Natural killer cell treated with Interleukin-12 subunit alpha and Interleukin-12 subunit beta and Interleukin-15 and Interleukin-18, amount 100 ng/mL, for 72 hours (primary cell): Measurements from ENCODE around the gene ABHD12B. TPM values are rescaled to one million over a fixed set of nuclear protein-coding genes. Genes with fewer than 3 reads are reported as not detected.
"Not testable (repeated sequence)": the region's sequence is repeated elsewhere in the genome, so short reads cannot be mapped to it uniquely, and the experiment has no call there.

Source experiments
- ATAC-seq, 2 donors: fragments of 150-1000 bp; cut with Tn5 transposase in 1 of 2; sonication (Bioruptor Pico), chemical (Tn5 transposase) in 1 of 2; 2 replicates each; pipeline ENCODE4 v1.10.0; 2021
- DNase-seq: peaks from one replicate; pipeline ENCODE4 v3.0.0; 2022; ENCODE audit warnings: low spot score
- H3K27ac Mint-ChIP-seq, 2 donors: 1 replicate in 1 of 2; 2 replicates in 1 of 2; pipeline ENCODE4 v1.8.0; 2022; ENCODE audit warnings: mixed read lengths in 2 of 2, mild to moderate bottlenecking in 1 of 2, moderate library complexity in 1 of 2
- H3K27me3 Mint-ChIP-seq, 2 donors: 1 replicate in 1 of 2; 2 replicates in 1 of 2; pipeline ENCODE4 v1.8.0; 2022; ENCODE audit warnings: mixed read lengths in 2 of 2
- H3K36me3 Mint-ChIP-seq: one replicate; pipeline ENCODE4 v1.8.0; 2022; ENCODE audit warnings: mixed read lengths
- H3K4me1 Mint-ChIP-seq, 2 donors: 1 replicate in 1 of 2; 2 replicates in 1 of 2; pipeline ENCODE4 v1.8.0; 2022; ENCODE audit warnings: low read depth in 2 of 2, mixed read lengths in 2 of 2, mild to moderate bottlenecking in 1 of 2
- H3K4me3 Mint-ChIP-seq: one replicate; pipeline ENCODE4 v1.8.0; 2022; ENCODE audit warnings: mixed read lengths
- H3K9me3 Mint-ChIP-seq: 2 replicates; pipeline ENCODE4 v1.8.0; 2022; ENCODE audit warnings: mixed read lengths
- total RNA-seq, 2 donors: library from RNA; stranded (reverse); gene quantifications; one replicate each; pipeline ENCODE4 v1.2.3, GENCODE V29; 2022

The ABHD12B gene
- total RNA-seq, 2 donors from 2014 or later, result 0.73 TPM; not detected in 1

DNA sequence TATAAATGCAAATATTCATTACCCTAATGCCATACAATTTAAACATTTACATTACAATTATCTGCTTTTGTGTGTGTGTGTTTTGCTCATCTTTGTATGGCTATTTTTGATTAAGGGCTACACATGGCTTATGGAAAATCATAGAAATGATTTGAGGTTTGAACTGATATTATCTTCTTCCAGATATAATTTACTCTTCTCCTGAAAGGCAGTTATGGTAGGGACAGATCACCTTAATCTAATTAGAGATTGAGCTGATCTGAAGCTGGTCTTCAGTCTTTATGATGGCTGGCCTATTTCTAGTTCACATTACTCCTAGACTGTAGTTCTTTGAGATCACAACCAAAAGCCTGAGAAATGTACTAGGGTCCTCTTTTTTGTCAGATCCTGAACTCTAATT, 15.6 kb downstream of the ABHD12B start:
- peaks cover 26 to 42% of the 10 kb centered on the region in 2 donors for H3K27me3 Mint-ChIP-seq
- H3K4me3 Mint-ChIP-seq, result no peak overlapping the region
- no peaks in the 10 kb centered on the region for H3K36me3 Mint-ChIP-seq
- no peaks in the 10 kb centered on the region for H3K4me1 Mint-ChIP-seq
- no peaks in the 10 kb centered on the region for H3K9me3 Mint-ChIP-seq
- no peak for DNase-seq
- H3K27ac Mint-ChIP-seq, result no peak overlapping the region
- no peak for ATAC-seq

DNA sequence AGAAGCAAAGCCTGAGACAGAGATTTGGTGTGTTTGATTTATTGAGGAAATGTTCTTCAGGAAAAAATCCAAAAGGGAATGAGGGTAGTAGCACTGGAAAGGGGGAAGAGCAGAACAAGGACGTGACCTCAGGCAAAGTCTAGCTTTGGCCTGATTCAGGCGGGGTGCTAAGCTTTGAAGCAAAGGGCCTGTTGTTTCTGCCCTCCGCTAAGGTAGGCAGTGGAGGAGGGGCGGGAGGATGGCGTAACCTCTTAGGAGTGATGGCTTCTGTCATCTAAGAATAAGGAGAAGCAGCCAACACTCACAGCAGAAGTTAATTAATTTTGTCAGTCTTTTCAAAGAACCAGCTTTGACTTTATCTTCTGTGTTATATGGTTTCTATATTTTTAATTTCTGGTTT, 20.4 kb downstream of the ABHD12B start:
- ATAC-seq, result no peak
- no peaks in the 10 kb centered on the region for H3K9me3 Mint-ChIP-seq
- no peak overlapping the region for H3K27ac Mint-ChIP-seq

DNA sequence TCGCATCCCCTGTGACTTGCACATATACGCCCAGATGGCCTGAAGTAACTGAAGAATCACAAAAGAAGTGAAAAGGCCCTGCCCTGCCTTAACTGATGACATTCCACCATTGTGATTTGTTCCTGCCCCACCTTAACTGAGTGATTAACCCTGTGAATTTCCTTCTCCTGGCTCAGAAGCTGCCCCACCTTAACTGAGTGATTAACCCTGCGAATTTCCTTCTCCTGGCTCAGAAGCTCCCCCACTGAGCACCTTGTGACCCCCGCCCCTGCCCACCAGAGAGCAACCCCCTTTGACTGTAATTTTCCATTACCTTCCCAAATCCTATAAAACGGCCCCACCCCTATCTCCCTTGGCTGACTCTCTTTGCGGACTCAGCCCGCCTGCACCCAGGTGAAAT, 24.6 kb downstream of the ABHD12B start:
- H3K4me3 Mint-ChIP-seq, result not testable (repeated sequence)

More for the DNA sequence above, 20.4 kb downstream of the ABHD12B start:
- H3K36me3 Mint-ChIP-seq, result no peaks in the 10 kb centered on the region
- no peak for DNase-seq
- H3K27me3 Mint-ChIP-seq, result peaks cover 10 to 21% of the 10 kb centered on the region in 2 donors
- no peak overlapping the region for H3K4me3 Mint-ChIP-seq
- no peaks in the 10 kb centered on the region for H3K4me1 Mint-ChIP-seq

DNA sequence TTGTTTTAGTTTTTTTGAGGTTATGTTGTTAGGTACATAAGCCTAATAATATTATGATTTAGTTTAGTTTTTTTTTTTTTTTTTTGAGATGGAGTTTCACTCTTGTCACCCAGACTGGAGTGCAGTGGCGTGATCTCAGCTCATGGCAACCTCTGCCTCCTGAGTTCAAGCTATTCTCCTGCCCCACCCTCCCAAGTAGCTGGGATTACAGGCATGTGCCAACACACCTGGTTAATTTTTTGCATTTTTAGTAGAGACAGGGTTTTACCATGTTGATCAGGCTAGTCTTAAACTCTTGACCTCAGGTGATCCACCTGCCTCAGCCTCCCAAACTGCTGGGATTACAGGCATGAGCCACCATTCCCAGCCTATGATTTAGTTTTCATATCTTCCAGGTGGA, 25.2 kb downstream of the ABHD12B start:
- not testable (repeated sequence) for H3K4me1 Mint-ChIP-seq, H3K9me3 Mint-ChIP-seq, DNase-seq, H3K36me3 Mint-ChIP-seq, H3K4me3 Mint-ChIP-seq, ATAC-seq, H3K27ac Mint-ChIP-seq
- peaks cover 24 to 30% of the 10 kb centered on the region in 2 donors for H3K27me3 Mint-ChIP-seq

More for the DNA sequence above, 24.6 kb downstream of the ABHD12B start:
- H3K27ac Mint-ChIP-seq, H3K36me3 Mint-ChIP-seq, ATAC-seq, DNase-seq, H3K4me1 Mint-ChIP-seq, H3K9me3 Mint-ChIP-seq: not testable (repeated sequence)
- H3K27me3 Mint-ChIP-seq, result peaks cover 24 to 30% of the 10 kb centered on the region in 2 donors

DNA sequence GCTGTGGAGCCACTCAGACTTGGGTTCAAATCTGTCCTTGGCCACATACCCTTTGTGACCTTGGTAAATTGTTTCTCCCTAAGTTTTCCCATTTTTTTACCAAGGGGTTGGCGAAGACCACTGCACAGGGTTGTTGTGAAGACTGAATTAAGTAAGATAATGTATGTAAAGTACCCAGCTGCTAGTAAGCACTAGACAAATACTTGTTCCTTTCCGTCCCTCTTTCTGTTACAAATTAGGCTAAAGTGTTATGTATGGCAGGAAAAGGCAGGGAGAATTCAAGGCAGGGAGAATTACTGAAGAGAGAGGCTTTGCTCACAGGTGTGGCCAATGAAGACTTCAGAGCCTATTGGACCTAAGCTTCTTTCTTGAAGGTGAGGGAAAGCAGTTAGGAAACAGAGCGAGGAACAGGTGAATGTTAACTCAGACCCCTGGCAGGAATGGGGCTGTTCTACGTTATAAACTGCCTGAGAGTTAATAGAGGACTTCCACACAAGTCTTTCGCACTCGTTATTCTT, 25.9 kb downstream of the ABHD12B start:
- no peak overlapping the region for H3K4me3 Mint-ChIP-seq
- H3K9me3 Mint-ChIP-seq, result no peaks in the 10 kb centered on the region
- ATAC-seq (no peak), DNase-seq (no peak)
- H3K27me3 Mint-ChIP-seq, result peaks cover 26 to 30% of the 10 kb centered on the region in 2 donors
- H3K4me1 Mint-ChIP-seq, result no peaks in the 10 kb centered on the region
- H3K27ac Mint-ChIP-seq, result no peak overlapping the region
- H3K36me3 Mint-ChIP-seq, result no peaks in the 10 kb centered on the region

DNA sequence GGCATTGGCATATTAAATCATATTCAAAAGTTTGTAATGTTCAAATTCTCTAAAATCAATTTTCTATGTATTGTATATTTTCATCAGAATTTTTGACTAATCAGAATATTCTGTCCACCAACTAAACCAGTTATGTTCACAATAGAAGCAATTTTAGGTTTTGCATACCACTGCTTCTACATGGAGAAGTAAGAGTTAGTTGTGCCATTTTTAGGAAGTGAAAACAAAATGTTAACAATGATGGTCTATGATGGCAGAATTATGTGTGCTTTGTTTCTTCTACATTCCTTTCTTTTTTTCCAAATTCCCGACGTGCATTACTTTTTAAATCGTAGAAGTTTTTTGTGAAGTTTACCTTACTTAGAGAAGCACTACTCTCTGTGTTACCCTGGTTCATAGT, 29.5 kb downstream of the ABHD12B start:
- H3K27ac Mint-ChIP-seq, result no peak overlapping the region
- H3K27me3 Mint-ChIP-seq, result peaks cover 22 to 23% of the 10 kb centered on the region in 2 donors
- no peak for ATAC-seq
- no peaks in the 10 kb centered on the region for H3K4me1 Mint-ChIP-seq
- no peaks in the 10 kb centered on the region for H3K9me3 Mint-ChIP-seq
- H3K36me3 Mint-ChIP-seq, result no peaks in the 10 kb centered on the region
- no peak overlapping the region for H3K4me3 Mint-ChIP-seq
- no peak for DNase-seq

DNA sequence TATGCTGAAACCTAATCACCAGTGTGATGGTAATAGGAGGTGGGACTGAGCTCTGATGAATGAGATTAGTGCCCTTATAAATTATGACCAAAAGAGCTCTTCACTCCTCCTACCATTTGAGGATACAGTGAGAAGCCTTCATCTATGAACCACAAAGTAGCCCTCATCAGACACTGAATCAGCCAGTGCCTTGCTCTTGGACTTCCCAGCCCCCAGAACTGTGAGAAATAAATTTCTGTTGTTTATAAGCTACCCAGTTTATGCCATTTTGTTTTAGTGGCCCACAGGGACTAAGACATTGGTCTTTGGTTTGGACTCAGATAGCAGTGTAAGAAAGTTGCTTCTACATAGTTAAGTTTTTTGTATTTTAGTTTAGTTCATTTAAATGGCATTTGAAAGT, 32.9 kb downstream of the ABHD12B start:
- ATAC-seq, result no peak
- H3K27ac Mint-ChIP-seq, result no peak overlapping the region

DNA sequence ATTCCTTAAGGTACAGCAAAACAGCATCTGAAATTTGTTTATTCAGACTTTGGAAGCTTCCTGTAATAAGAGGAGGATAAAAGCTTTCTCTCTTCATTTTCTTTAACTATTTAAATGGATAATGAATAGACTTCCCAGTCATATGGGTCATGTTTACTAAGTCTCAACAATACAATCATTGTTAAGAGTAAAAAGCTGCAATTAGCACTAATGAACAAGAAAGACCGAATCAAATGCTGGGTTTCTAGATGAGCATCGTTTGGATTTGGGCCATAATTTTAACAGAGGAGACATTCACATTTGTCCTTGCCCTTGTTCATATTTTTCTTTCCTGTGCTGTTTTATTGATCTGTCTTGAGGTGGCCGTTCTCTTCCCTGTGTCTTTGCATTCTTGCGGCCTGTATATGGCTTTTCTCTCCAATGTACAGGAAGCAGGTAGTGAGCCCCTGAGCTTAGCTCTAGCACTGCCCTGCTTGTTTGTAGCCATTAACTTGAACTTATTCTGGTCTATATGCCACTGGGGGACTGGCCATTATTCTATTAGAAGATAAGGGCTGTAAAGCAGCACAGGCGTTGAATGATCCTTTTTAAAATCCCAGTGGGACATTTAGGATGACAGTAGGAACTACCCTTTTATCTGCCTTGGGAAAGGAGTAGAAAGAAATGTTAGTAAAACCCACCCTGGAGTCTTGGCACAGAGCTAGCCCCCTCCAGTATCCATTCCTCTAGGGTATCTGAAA, 34.6 kb downstream of the ABHD12B start:
- Mint-ChIP-seq H3K27ac (no peak overlapping the region), H3K27me3 (peaks cover 18 to 19% of the 10 kb centered on the region in 2 donors), H3K4me1 (no peaks in the 10 kb centered on the region), H3K4me3 (no peak overlapping the region), H3K36me3 (no peaks in the 10 kb centered on the region), H3K9me3 (peaks cover 5% of the 10 kb centered on the region)
- DNase-seq, result no peak
- ATAC-seq, result no peak

More for the DNA sequence above, 32.9 kb downstream of the ABHD12B start:
- Mint-ChIP-seq H3K36me3 (no peaks in the 10 kb centered on the region), H3K27me3 (peaks cover 16% of the 10 kb centered on the region in 2 donors), H3K9me3 (no peaks in the 10 kb centered on the region), H3K4me3 (no peak overlapping the region), H3K4me1 (no peaks in the 10 kb centered on the region)
- DNase-seq, result no peak

DNA sequence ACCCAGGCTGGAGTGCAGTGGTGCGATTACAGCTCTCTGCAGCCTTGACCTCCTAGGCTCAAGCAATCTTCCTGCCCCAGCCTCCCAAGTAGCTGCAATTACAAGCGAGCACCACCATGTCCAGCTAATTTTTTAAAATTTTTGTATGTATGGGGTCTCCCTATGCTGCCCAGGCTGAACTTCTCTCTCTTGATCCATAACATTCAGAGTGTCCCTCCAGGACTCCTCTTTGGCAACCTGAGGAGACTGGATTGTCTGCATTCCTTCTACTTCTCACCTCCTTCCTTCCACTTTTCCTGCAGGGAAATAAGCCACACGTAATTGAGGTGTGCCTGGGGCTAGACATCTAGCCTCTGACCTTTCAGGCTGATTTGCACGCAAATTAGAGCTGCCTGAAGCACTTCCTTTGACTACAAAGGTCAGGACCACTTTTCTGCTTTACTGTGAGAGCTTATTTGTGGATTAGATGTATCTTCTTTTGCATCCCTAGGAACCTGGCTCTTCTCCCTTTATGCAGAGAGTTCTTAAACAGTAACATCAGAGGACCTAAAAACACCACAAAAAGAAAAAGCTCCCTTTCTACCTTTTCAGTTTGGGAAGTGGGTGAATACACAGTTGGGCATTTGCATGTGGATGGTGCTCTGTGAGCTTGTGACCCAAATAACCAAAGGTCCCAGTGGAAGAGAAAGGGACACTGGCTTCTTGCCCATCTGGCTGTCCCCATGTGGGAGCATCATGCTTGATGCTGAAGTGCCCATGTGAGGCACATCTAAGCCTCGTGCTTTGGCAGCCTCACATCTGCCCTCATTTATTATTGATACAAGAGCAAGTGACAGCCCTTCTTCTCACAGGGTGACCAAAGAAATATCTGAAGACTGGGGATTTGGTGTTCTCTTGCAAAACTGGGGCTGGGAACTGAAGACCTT, 38.9 kb downstream of the ABHD12B start:
- DNase-seq, result no peak
- peaks cover 5% of the 10 kb centered on the region for H3K9me3 Mint-ChIP-seq
- no peak overlapping the region for H3K27ac Mint-ChIP-seq
- H3K27me3 Mint-ChIP-seq, result peaks cover 18 to 25% of the 10 kb centered on the region in 2 donors
- no peak overlapping the region for H3K4me3 Mint-ChIP-seq
- no peaks in the 10 kb centered on the region for H3K4me1 Mint-ChIP-seq
- no peak for ATAC-seq
- H3K36me3 Mint-ChIP-seq, result no peaks in the 10 kb centered on the region

DNA sequence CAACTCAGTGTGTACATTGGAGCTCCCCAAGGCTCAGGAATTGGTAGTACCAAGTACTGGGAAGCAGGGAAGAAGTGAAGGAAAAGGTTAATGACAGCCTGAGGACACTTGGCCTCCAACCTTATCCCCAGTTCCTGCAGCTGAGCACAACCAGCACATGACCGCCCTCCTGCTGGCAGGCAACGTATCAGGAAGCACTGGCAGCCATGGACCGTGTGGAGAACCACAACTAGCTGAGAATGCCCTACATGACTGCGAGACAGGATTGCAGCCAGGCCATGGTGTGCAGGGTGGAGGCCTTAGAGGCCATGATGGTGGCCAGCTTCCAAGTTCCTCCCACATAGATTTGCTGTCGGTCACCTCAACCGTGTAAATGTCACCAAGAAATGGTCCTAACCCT, 45.6 kb downstream of the ABHD12B start:
- ATAC-seq (no peak), DNase-seq (no peak)
- no peaks in the 10 kb centered on the region for H3K36me3 Mint-ChIP-seq
- H3K4me1 Mint-ChIP-seq, result no peaks in the 10 kb centered on the region
- no peak overlapping the region for H3K27ac Mint-ChIP-seq
- no peaks in the 10 kb centered on the region for H3K9me3 Mint-ChIP-seq
- H3K27me3 Mint-ChIP-seq, result peaks cover 0 to 19% of the 10 kb centered on the region in 2 donors
- H3K4me3 Mint-ChIP-seq, result no peak overlapping the region

DNA sequence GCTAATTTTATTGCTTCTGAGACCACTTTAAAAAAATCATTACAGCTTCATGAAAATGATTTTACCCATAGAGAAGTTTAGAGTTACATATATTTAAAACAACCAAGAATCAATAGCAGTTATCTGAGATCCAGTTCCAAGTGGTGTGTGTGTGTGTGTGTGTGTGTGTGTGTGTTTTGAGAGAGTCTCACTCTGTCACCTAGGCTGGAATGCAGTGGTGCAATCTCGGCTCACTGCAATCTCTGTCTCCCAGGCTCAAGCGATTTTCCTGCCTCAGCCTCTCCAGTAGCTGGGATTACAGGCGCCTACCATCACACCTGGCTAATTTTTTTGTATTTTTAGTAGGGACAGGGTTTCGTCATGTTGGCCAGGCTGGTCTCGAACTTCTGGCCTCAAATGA, 47.7 kb downstream of the ABHD12B start:
- H3K4me3 Mint-ChIP-seq, H3K9me3 Mint-ChIP-seq, ATAC-seq, DNase-seq, H3K4me1 Mint-ChIP-seq, H3K27ac Mint-ChIP-seq, H3K36me3 Mint-ChIP-seq: not testable (repeated sequence)
- H3K27me3 Mint-ChIP-seq, result peaks cover 2 to 25% of the 10 kb centered on the region in 2 donors

DNA sequence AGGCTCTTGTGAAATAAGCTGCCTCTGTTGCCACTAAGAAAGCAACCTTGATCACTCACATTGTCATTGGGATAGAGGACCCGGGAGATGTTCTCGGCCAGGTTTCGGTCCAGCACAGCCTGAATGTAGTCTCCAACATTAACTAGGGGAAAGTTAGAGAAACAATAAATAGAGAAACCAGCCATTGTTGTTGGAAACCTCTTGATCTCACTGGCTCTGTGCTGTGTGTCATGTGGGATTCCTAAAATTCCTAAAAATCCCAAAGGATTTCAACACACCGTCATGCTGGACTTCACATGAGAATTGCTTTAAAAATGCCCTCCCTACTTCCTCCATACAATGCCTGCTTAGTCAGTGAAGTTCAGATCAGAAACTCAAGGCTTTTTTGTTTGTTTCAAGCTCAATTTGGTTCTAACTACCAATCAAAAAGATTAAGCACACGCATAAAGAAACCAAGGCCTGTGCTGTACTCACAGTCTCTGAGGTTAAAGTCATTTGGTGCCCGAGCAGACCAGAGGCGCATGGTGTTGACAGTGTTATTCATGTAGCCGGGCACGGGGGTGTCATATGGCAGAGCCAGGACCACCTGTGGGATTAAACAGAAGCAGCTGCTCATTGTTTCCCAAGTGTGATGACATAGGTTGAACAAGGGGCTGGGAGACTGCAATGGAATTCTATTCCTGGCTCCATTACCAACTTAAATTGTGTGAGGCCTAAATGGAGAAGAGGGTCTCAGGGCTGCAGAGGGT, 48.8 kb downstream of the ABHD12B start:
- H3K27me3 Mint-ChIP-seq, result peaks cover 2 to 30% of the 10 kb centered on the region in 2 donors
- ATAC-seq (no peak), DNase-seq (no peak)
- H3K4me3 Mint-ChIP-seq, result no peak overlapping the region
- no peaks in the 10 kb centered on the region for H3K4me1 Mint-ChIP-seq
- no peak overlapping the region for H3K27ac Mint-ChIP-seq
- H3K36me3 Mint-ChIP-seq, result no peaks in the 10 kb centered on the region
- no peaks in the 10 kb centered on the region for H3K9me3 Mint-ChIP-seq

DNA sequence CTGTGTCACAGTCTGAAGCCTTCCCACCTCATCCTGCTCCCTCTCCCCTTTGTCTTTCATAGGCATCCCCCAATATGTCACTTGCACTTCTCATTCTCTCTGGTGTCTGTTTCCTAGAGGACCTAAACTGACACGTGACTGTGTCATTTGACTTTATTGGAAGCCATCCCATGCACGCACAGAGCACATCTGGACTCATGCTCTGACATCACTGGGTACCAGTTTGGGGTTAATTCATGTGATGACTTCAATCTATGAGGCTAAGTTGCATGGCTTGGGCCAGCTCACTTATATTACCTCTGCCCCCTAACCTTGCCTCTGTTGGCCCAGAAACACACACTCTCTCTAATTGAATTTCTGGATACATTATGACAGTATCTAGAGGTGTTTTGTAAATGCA, 51.0 kb downstream of the ABHD12B start:
- H3K27ac Mint-ChIP-seq, result no peak overlapping the region
- ATAC-seq, result no peak
- H3K9me3 Mint-ChIP-seq, result no peaks in the 10 kb centered on the region
- H3K4me3 Mint-ChIP-seq, result no peak overlapping the region
- no peaks in the 10 kb centered on the region for H3K36me3 Mint-ChIP-seq
- DNase-seq, result no peak
- no peaks in the 10 kb centered on the region for H3K4me1 Mint-ChIP-seq
- peaks cover 2 to 22% of the 10 kb centered on the region in 2 donors for H3K27me3 Mint-ChIP-seq
